Colon (tissue), 2 donors: Measurements from ENCODE around the gene PARP4.
"Not testable (repeated sequence)": the region's sequence is repeated elsewhere in the genome, so short reads cannot be mapped to it uniquely, and the experiment has no call there.

Source experiments
- FAIRE-seq: peaks from 2 replicates; lab custom pipeline; 2012; peaks lifted over from hg19 to GRCh38; lab: Jason Lieb, UNC
- donor health status: control.
- donor health status: control.

The PARP4 gene

GRCh38 chr13:24505756-24506155, 6.8 kb downstream of the PARP4 start:
- no peak for FAIRE-seq

GRCh38 chr13:24505256-24505655, 7.3 kb downstream of the PARP4 start:
- FAIRE-seq = no peak

- FAIRE-seq = no peak
These were observed 9.2 kb downstream of the PARP4 start for GRCh38 chr13:24503379-24503696.

GRCh38 chr13:24502533-24503378, 9.8 kb downstream of the PARP4 start:
- FAIRE-seq = no peak

- FAIRE-seq = no peak
These were observed 11.6 kb downstream of the PARP4 start for GRCh38 chr13:24500977-24501376.

- FAIRE-seq = no peak
These were observed 14.8 kb downstream of the PARP4 start for GRCh38 chr13:24497742-24498141.

GRCh38 chr13:24496295-24496694, 16.3 kb downstream of the PARP4 start:
- FAIRE-seq = not testable (repeated sequence)

GRCh38 chr13:24495151-24495729, 17.3 kb downstream of the PARP4 start:
- FAIRE-seq = no peak

GRCh38 chr13:24493356-24493755, 19.2 kb downstream of the PARP4 start:
- no peak for FAIRE-seq

- FAIRE-seq = no peak
These were observed 20.7 kb downstream of the PARP4 start for GRCh38 chr13:24491845-24492244.

- no peak for FAIRE-seq
These were observed 22.9 kb downstream of the PARP4 start for GRCh38 chr13:24489721-24490120.

- FAIRE-seq = not testable (repeated sequence)
These were observed 24.5 kb downstream of the PARP4 start for GRCh38 chr13:24488092-24488491.

- FAIRE-seq = not testable (repeated sequence)
These were observed 26.4 kb downstream of the PARP4 start for GRCh38 chr13:24486017-24486657.

- no peak for FAIRE-seq
These were observed 38.9 kb downstream of the PARP4 start for GRCh38 chr13:24473686-24474085.

- FAIRE-seq = not testable (repeated sequence)
These were observed 40.4 kb downstream of the PARP4 start for GRCh38 chr13:24472129-24472528.

- no peak for FAIRE-seq
These were observed 49.5 kb downstream of the PARP4 start for GRCh38 chr13:24463078-24463477.

GRCh38 chr13:24460256-24460655, 52.3 kb downstream of the PARP4 start:
- FAIRE-seq = no peak

- no peak for FAIRE-seq
These were observed 52.9 kb downstream of the PARP4 start for GRCh38 chr13:24459726-24460125.

- no peak for FAIRE-seq
These were observed 53.3 kb downstream of the PARP4 start for GRCh38 chr13:24459234-24459633.

- no peak for FAIRE-seq
These were observed 53.8 kb downstream of the PARP4 start for GRCh38 chr13:24458736-24459135.

- FAIRE-seq = no peak
These were observed 56.2 kb downstream of the PARP4 start for GRCh38 chr13:24456396-24456795.

- FAIRE-seq = no peak
These were observed 58.5 kb downstream of the PARP4 start for GRCh38 chr13:24454056-24454455.

- FAIRE-seq = no peak
These were observed 60.5 kb downstream of the PARP4 start for GRCh38 chr13:24452044-24452443.
